NT2/D1 (cell line): Measurements from ENCODE around the gene CCNJ.

Experiments
- SUZ12 ChIP-seq: IDR thresholded peaks from 2 replicates; pipeline ENCODE4 v1.6.1; 2011; ENCODE audit not compliant: insufficient read length, insufficient read depth; ENCODE audit errors: extremely low read depth
- YY1 ChIP-seq: IDR thresholded peaks from 2 replicates; pipeline ENCODE4 v1.6.1; 2011; ENCODE audit not compliant: insufficient read length, insufficient read depth
- ZNF274 ChIP-seq: IDR thresholded peaks from 2 replicates; pipeline ENCODE4 v1.6.1; 2011; ENCODE audit warnings: mild to moderate bottlenecking, low read depth, low read length

DNA sequence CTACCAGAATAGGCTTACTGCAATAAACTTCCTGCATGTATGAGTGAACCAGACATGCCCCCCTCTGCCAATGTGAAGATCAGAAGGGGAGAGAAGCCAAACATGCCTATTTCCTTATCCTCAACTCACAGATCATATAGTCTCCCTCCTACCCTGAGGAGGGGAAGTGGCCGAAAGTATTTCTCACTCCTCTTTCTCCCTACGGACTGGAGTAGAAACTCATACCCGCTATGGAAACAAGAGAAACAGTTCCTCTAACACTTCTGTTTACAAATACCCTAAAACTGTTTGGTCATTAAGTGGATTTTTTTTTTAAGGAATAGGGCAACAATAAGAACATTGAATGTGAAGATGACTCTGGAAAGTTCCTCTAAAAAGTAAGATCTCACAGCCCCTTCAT, 31.4 kb downstream of the CCNJ start:
- no peak for TF ChIP-seq ZNF274
- no peak for TF ChIP-seq YY1
- TF ChIP-seq SUZ12: no peak
